Putamen (tissue), 1 donor: ENCODE results near the gene TLX3.
"Not testable (repeated sequence)": the region's sequence is repeated elsewhere in the genome, so short reads cannot be mapped to it uniquely, and the experiment has no call there.

Experiments used
- DNase-seq: peaks from one replicate; pipeline ENCODE4 v3.0.0-alpha.2; 2016; ENCODE audit warnings: low spot score

TLX3 gene

GRCh38 chr5:171323806-171324632 is 15.0 kb downstream of the TLX3 start:
- DNase-seq = no peak

GRCh38 chr5:171330021-171330420 is 21.0 kb downstream of the TLX3 start:
- DNase-seq = no peak

GRCh38 chr5:171335616-171336015 is 26.6 kb downstream of the TLX3 start:
- no peak for DNase-seq

DNA sequence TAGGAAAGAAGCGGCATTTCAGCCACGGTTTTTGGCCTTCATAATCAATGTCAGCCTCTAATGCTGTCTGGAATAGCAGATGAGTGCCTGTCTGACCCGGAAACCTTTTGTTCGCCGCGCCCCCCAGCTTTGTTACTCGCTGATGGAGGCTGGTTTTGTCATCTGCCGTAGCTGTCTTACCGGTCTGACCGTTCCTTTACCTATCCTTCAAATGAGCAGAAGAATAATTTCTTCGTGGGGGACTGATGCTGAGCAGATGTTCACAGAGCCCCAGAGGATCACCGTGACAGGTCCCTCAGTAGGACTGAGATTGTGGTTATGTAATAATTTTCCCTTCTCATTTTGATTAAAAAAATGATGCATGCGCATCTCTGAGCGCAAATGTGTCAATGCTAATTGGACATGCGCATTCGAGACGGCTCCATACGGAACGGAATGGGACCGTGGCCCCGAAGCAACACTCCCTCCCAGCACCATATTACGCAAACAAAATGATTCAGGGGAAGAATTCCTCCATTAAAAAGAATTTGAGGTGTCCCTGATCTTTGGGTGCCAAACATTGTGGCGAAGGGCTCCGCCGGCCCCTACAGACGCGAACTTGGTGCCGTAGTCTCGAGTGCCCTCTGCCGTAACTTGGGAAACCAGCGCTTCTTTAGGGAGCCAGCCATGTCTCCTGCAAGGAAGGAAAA is 27.6 kb downstream of the TLX3 start:
- peak; percentile 42 for DNase-seq

DNA sequence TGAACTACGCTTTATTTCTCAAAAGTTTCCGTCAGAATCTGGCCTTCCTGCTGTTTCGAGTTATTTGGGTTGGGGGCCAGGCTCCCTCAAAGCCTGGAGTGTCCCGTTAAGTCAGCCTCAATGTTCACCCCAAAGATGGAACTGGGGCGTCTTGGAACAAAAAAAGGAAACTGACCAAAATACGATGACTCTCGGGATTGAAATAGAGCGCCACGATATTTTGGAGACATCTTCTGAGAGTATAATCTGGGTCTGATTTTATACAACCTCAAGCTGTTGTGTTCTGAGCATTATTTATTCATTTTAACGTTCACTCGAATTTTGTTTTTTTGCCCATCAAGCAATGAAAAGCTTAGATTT is 28.1 kb downstream of the TLX3 start:
- no peak for DNase-seq

- DNase-seq = no peak
Observed at GRCh38 chr5:171340042-171340441, 31.0 kb downstream of the TLX3 start.

- no peak for DNase-seq
Observed at GRCh38 chr5:171340491-171340890, 31.4 kb downstream of the TLX3 start.

DNA sequence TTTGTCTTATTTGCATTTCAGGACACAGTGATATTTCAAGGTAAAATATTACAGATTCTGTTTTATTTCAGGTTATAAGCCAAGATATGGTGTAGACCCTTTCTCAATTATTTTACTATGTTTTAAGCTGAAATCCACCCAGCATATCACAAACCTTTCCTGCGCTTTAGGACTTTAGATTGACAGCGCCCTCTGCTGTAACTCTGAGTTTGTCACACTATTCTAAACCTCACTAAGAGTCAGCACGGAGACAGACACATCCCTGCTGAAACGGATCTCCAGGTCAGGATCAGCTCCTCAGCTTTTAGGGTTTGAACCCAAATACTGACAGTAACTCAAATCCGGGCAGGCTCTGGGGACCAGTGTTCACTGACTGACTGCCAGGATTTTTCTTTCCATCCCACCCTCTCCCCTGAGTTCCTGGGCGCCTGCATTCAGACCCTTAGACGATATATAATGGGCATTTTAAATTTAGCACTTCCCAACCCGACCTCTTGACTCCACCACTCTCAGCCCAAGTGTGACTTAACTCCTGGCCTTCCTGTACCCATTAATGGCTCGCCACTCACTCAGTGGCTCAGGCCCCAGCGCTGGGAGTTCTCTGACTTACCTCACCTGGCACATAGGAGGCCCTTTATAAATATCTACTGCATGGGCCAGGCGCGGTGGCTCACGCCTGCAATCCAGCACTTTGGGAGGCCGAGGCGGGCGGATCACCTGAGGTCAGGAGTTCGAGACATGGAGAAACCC is 33.5 kb downstream of the TLX3 start:
- peak; percentile 13 for DNase-seq

DNA sequence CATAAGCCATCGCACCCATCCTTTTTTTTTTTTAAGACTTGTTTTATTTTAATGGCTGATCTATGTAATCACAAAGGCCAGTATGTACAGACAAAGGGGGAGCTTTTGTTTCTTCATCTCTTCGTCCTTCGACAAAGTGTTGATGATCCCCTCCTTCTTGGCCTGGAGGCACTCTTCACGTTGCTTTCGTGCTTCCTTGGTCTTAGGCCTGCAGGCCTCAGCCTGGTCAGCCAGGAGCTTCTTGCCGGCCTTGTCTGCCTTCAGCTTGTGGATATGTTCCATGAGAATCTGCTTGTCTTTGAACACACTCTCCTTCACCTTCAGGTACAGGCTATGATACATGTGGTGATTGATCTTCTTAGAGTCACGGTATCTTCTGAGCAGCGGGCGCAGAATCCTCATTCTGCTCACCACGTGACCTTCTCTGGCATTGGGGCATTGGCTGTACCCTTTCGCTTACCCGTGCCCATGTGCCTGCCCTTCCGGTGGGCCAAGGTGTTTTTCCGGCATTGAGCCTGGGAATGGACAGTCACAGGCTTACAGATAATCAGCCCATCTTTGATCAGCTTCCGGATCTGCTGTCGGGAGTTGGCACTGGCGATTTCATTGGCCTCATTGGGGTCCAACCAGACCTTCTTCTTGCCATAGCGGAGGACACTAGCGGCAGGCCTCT is 36.0 kb downstream of the TLX3 start:
- DNase-seq = no peak

DNA sequence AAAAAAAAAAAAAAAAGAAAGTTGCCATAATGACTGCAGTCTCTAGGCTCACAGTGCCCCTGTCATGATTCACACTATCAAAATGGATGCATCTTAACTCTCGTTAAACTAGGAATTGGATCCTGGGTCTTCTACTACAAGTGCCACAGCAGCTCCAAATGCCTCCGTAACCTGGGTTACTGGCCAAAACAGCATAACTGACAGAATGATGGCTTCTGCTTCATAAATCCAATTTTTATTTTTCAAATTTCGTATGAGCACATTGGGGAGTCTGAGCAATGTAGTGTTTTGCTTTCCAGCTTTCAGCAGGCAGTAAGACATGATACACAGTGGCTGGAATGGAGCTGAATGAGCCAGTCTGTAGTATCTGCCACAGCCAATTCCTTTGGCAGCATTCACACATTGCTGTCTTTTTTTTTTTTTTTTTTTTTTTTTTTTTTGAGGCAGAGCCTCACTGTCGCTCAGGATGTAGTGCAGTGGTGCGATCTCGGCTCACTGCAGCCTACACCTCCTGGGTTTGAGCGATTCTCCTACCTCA is 42.6 kb downstream of the TLX3 start:
- no peak for DNase-seq

DNA sequence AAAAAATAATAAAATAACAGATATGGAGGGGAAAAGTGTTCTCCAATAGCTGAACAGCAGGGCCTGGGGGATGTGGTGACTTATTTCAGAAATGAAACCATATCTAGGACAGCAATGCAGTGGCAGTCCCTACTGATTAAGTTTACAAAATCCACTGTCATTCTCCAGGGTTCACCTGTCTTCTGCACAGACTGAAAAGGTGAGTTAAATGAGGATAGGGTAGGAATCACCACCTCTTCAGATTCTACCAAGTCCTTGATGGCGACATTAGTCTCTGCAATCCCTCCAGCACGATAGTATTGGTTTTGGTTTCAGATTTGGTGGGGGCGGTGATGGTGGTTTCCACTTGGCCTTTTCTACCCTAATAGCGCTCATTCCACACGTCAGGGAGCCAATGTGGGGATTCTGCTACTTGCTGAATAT is 46.3 kb downstream of the TLX3 start:
- DNase-seq = no peak

DNA sequence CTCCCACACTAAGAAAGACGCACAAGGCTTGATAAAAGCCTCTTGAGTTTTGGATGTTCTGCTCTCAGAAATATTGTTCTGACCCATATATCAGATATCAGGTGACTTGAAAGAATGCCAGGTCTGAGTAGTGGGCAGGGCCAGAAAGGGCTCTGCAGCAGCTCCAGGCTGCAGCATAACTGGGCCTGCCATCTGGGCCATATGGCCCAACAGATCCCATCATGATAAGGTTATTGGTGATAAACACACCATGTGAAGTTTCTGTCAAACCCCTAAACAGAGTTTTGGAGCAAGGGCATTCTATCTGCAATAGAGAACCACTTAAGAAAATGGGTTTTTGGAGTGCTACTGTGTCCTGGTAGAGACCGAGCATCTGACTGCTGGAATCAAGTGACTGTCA is 48.8 kb downstream of the TLX3 start:
- no peak for DNase-seq

DNA sequence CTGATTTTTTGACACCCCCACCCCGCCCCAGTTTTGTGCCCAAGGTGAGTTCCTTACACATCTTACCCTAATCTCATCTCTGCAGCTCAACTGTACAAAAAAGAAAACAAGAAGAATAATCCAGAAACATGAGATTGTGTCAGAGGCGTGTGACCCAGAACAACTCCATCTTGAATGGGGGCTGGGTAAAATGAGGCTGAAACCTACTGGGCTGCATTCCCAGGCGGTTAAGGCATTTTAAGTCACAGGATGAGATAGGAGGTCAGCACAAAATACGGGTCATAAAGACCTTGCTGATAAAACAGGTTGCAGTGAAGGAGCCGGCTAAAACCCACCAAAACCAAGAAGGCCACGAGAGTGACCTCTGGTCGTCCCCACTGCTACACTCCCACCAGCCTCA is 52.1 kb downstream of the TLX3 start:
- not testable (repeated sequence) for DNase-seq
